ENCODE measurements around the gene UNC5A. TPM values are rescaled to one million over a fixed set of nuclear protein-coding genes. Genes with fewer than 3 reads are reported as not detected.

The UNC5A gene
- total and polyA plus RNA-seq, 9 of the 15 experiments (the other 6 are each of a cell fraction or from before 2014, with no cell fraction given), result not detected

DNA sequence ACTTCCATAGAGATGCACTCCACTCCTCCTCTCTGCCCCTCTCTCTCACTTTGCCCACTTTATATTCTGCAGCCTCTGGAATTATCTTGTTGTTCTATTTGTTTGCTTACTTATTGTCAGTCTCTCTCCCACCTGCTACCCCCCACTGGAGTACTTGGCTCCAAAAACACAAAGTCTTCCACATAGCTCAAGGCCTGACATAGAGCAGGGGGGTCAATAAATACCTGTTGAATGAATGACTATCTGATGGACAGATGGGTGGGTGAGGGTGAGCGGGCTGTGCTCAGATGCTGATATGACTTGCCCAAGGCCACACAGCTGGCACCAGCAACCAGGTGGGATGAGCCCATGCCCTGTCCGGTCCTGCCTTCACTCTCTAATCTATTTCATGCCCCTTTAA lies 13.4 kb upstream of the UNC5A start (continued):
- TF ChIP-seq, protein P1, sequence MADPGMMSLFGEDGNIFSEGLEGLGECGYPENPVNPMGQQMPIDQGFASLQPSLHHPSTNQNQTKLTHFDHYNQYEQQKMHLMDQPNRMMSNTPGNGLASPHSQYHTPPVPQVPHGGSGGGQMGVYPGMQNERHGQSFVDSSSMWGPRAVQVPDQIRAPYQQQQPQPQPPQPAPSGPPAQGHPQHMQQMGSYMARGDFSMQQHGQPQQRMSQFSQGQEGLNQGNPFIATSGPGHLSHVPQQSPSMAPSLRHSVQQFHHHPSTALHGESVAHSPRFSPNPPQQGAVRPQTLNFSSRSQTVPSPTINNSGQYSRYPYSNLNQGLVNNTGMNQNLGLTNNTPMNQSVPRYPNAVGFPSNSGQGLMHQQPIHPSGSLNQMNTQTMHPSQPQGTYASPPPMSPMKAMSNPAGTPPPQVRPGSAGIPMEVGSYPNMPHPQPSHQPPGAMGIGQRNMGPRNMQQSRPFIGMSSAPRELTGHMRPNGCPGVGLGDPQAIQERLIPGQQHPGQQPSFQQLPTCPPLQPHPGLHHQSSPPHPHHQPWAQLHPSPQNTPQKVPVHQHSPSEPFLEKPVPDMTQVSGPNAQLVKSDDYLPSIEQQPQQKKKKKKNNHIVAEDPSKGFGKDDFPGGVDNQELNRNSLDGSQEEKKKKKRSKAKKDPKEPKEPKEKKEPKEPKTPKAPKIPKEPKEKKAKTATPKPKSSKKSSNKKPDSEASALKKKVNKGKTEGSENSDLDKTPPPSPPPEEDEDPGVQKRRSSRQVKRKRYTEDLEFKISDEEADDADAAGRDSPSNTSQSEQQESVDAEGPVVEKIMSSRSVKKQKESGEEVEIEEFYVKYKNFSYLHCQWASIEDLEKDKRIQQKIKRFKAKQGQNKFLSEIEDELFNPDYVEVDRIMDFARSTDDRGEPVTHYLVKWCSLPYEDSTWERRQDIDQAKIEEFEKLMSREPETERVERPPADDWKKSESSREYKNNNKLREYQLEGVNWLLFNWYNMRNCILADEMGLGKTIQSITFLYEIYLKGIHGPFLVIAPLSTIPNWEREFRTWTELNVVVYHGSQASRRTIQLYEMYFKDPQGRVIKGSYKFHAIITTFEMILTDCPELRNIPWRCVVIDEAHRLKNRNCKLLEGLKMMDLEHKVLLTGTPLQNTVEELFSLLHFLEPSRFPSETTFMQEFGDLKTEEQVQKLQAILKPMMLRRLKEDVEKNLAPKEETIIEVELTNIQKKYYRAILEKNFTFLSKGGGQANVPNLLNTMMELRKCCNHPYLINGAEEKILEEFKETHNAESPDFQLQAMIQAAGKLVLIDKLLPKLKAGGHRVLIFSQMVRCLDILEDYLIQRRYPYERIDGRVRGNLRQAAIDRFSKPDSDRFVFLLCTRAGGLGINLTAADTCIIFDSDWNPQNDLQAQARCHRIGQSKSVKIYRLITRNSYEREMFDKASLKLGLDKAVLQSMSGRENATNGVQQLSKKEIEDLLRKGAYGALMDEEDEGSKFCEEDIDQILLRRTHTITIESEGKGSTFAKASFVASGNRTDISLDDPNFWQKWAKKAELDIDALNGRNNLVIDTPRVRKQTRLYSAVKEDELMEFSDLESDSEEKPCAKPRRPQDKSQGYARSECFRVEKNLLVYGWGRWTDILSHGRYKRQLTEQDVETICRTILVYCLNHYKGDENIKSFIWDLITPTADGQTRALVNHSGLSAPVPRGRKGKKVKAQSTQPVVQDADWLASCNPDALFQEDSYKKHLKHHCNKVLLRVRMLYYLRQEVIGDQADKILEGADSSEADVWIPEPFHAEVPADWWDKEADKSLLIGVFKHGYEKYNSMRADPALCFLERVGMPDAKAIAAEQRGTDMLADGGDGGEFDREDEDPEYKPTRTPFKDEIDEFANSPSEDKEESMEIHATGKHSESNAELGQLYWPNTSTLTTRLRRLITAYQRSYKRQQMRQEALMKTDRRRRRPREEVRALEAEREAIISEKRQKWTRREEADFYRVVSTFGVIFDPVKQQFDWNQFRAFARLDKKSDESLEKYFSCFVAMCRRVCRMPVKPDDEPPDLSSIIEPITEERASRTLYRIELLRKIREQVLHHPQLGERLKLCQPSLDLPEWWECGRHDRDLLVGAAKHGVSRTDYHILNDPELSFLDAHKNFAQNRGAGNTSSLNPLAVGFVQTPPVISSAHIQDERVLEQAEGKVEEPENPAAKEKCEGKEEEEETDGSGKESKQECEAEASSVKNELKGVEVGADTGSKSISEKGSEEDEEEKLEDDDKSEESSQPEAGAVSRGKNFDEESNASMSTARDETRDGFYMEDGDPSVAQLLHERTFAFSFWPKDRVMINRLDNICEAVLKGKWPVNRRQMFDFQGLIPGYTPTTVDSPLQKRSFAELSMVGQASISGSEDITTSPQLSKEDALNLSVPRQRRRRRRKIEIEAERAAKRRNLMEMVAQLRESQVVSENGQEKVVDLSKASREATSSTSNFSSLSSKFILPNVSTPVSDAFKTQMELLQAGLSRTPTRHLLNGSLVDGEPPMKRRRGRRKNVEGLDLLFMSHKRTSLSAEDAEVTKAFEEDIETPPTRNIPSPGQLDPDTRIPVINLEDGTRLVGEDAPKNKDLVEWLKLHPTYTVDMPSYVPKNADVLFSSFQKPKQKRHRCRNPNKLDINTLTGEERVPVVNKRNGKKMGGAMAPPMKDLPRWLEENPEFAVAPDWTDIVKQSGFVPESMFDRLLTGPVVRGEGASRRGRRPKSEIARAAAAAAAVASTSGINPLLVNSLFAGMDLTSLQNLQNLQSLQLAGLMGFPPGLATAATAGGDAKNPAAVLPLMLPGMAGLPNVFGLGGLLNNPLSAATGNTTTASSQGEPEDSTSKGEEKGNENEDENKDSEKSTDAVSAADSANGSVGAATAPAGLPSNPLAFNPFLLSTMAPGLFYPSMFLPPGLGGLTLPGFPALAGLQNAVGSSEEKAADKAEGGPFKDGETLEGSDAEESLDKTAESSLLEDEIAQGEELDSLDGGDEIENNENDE (IDR thresholded peaks at IDR 0.05; ENCODE audit: low read depth, low read length), result no peak
